Thyroid gland (tissue), 4 donors: Measurements from ENCODE around the gene NFATC2IP. TPM values are rescaled to one million over a fixed set of nuclear protein-coding genes. Genes with fewer than 3 reads are reported as not detected.

Experiments
- DNase-seq, 2 donors: peaks; one replicate each; pipeline ENCODE4 v3.0.0-alpha.2; 2019
- H3K27ac ChIP-seq, 3 donors: fragments of 200-600 bp; sonication (generic); 1 replicate in 2 of 3; 2 replicates in 1 of 3; pipeline ENCODE4 v1.5.1; 2016 to 2019; ENCODE audit warnings: mild to moderate bottlenecking in 1 of 3, moderate library complexity in 1 of 3
- H3K27me3 ChIP-seq: fragments of 200-600 bp; sonication (generic); one replicate; pipeline ENCODE4 v1.5.1; 2019
- H3K36me3 ChIP-seq, 2 donors: fragments of 200-600 bp; sonication (generic); one replicate each; pipeline ENCODE4 v1.5.1; 2016 to 2019
- H3K4me1 ChIP-seq, 2 donors: fragments of 200-600 bp; sonication (generic); one replicate each; pipeline ENCODE4 v1.5.1; 2017 to 2019
- H3K4me3 ChIP-seq, 3 donors: fragments of 200-600 bp; sonication (generic); replicated peaks in 1 of 3; 1 replicate in 2 of 3; 2 replicates in 1 of 3; pipeline ENCODE4 v1.5.1; 2016; ENCODE audit warnings: mild to moderate bottlenecking in 1 of 3
- H3K9me3 ChIP-seq: fragments of 200-600 bp; sonication (generic); one replicate; pipeline ENCODE4 v1.5.1; 2017
- POLR2A ChIP-seq, 2 donors: fragments of 450-650 bp; IDR thresholded peaks; one replicate each; pipeline ENCODE4 v1.6.1; 2017; ENCODE audit warnings: antibody characterized with exemption in 2 of 2, mild to moderate bottlenecking in 2 of 2, moderate library complexity in 1 of 2
- WGBS, 2 donors: methylation state at CpG; one replicate each; pipeline ENCODE4 v1.1.5; 2017; 5-methylcytosine and 5-hydroxymethylcytosine counted together
- intact Hi-C: fragments of 100-400 bp; cut with DNase I; formaldehyde crosslinking; loops from one replicate; pipeline ENCODE4 v1.15.1; 2023
- total RNA-seq, 4 donors: library from RNA; depleted of rRNA; stranded (reverse); fragments of >200 nt; gene quantifications; one replicate each; pipeline ENCODE4 v1.2.3, GENCODE V29; 2016
- TF ChIP-seq, protein P1 (sequence below), 6 experiments: fragments of 200-600 bp in 3 of 6; fragments of 450-650 bp in 3 of 6; sonication (generic) in 3 of 6; IDR thresholded peaks; one replicate each; pipeline ENCODE4 v1.5.1; 2016 to 2019; ENCODE audit warnings: antibody characterized with exemption in 6 of 6, mild to moderate bottlenecking in 2 of 6, inconsistent platforms in 1 of 6, moderate library complexity in 1 of 6

Gene NFATC2IP
- total RNA-seq, 4 donors from 2014 or later, result 20.5 to 33.6 (median 28.2) TPM

DNA sequence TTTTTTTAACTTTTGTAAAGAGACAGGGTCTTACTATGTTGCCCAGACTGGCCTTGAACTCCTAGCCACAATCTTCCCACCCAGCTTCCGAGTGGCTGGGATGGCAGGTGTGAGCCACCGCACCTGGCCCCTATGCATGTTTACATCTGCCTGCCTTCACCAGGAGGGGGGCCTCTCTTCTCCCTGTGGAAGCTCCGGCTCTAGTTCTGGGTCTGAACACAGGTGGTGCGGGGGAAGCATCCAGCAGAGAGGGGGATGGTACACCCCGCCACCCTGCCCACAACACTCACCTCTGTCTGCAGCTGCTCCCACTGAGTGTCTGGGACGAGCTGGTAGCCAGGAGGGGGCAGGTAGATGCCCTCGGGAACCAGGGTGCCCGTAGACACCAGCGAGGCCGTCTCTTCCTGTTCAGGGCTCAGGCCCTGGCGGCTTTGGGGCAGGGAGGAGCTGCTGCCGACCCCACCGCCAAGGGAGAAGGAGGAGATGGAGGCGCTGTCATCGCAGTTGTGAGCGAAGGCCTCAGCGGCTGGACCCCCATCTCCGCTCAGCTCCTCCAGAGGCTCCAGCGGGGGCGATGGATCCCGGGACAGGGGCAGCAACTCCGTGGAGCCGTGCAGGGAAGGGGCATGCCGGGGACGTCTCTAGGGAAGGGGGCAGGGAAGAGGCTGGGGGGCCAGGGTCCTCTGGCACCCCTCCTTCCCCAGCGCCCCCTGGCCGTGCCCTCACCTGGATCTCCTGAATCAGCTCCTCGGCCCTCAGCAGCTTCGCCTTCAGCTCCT is 36.6 kb upstream of the NFATC2IP start:
- TF ChIP-seq POLR2A (IDR thresholded peaks at IDR 0.05), result no peak
- TF ChIP-seq, protein P1, sequence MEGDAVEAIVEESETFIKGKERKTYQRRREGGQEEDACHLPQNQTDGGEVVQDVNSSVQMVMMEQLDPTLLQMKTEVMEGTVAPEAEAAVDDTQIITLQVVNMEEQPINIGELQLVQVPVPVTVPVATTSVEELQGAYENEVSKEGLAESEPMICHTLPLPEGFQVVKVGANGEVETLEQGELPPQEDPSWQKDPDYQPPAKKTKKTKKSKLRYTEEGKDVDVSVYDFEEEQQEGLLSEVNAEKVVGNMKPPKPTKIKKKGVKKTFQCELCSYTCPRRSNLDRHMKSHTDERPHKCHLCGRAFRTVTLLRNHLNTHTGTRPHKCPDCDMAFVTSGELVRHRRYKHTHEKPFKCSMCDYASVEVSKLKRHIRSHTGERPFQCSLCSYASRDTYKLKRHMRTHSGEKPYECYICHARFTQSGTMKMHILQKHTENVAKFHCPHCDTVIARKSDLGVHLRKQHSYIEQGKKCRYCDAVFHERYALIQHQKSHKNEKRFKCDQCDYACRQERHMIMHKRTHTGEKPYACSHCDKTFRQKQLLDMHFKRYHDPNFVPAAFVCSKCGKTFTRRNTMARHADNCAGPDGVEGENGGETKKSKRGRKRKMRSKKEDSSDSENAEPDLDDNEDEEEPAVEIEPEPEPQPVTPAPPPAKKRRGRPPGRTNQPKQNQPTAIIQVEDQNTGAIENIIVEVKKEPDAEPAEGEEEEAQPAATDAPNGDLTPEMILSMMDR (IDR thresholded peaks at IDR 0.05), result no peak
- Histone ChIP-seq H3K9me3 (no peaks in the 10 kb centered on the region), H3K36me3 (peaks cover 19 to 34% of the 10 kb centered on the region in 2 donors), H3K4me3 (no peak overlapping the region), H3K4me1 (no peaks in the 10 kb centered on the region), H3K27ac (no peak overlapping the region), H3K27me3 (no peaks in the 10 kb centered on the region)
- 95 to 96% methylated on average over 25 of the region's 29 CpGs for WGBS, 2 donors
- intact Hi-C loops, result no loop called here
- no peak for DNase-seq

DNA sequence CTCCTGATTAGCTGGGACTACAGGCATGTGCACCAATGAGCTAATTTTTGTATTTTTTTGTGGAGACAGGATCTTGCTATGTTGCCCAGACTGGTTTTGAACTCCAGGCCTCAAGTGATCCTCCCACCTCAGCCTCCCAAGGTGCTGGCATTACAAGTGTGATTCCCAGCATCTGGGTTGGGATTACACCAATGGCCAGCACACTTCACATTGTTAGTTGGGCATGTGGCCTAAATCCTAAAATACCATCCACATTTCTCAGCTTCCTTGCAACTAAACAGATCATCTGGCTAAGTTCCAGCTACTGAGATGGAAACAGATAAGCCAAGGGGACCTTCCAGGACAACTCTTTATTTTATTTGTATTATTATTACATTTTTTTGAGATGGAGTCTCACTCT is 35.6 kb upstream of the NFATC2IP start:
- no peak overlapping the region for H3K27ac ChIP-seq
- H3K9me3 ChIP-seq, result no peaks in the 10 kb centered on the region
- no peaks in the 10 kb centered on the region for H3K27me3 ChIP-seq
- no peak overlapping the region for H3K4me3 ChIP-seq
- intact Hi-C loops, result no loop called here
- TF ChIP-seq, protein P1 (IDR thresholded peaks at IDR 0.05), result no peak
- TF ChIP-seq POLR2A (IDR thresholded peaks at IDR 0.05), result no peak
- peaks cover 24 to 42% of the 10 kb centered on the region in 2 donors for H3K36me3 ChIP-seq
- H3K4me1 ChIP-seq, result no peaks in the 10 kb centered on the region
- no peak for DNase-seq

DNA sequence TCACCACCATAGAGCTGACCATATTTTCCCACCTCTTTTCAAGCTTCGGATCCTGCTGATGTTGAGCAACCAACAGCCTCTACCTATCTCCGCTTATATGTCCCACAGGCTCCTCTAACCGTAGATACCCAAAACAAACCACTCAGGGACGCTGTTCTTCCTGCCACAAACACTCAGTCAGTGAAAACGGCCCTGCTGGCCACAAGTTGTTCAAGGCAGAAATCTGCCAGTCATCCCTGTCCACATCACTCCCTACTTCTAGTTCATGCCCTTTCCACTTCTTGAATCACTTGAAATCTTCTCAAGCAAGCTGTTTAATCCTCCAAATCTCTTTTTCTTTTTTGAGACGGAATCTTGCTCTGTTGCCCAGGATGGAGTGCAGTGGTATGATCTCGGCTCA is 33.6 kb upstream of the NFATC2IP start:
- H3K4me1 ChIP-seq, result no peaks in the 10 kb centered on the region
- H3K36me3 ChIP-seq, result peaks cover 24 to 35% of the 10 kb centered on the region in 2 donors
- WGBS, 2 donors, result 92 to 93% methylated on average over 7 of the region's 7 CpGs
- no peak overlapping the region for H3K4me3 ChIP-seq
- no peak for DNase-seq
- no peaks in the 10 kb centered on the region for H3K9me3 ChIP-seq
- no peak overlapping the region for H3K27ac ChIP-seq
- H3K27me3 ChIP-seq, result no peaks in the 10 kb centered on the region
- intact Hi-C loops, result no loop called here
- no peak for TF ChIP-seq POLR2A (IDR thresholded peaks at IDR 0.05)
- TF ChIP-seq, protein P1 (IDR thresholded peaks at IDR 0.05), result no peak

DNA sequence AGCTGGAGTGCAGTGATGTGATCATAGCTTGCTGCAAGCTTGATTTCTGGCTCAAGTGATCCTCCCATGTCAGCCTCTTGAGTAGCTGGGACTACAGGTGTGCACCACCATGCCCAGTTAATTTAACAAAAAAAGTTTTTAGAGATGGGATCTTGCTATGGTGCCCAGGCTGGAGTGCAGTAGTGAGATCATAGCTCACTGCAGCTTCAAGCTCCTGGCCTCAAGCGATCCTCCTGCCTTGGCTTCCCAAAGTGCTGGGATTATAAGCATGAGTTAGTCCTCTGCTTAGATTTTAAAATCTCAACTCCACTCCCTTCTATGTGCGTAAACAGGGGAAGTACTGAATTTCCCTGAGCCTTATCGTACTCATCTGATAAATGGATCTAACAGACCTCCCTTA is 32.0 kb upstream of the NFATC2IP start:
- H3K4me3 ChIP-seq, result no peak overlapping the region
- no peak for DNase-seq
- no peak overlapping the region for H3K27ac ChIP-seq
- peaks cover 24 to 35% of the 10 kb centered on the region in 2 donors for H3K36me3 ChIP-seq
- no peaks in the 10 kb centered on the region for H3K9me3 ChIP-seq
- peaks cover 0 to 2% of the 10 kb centered on the region in 2 donors for H3K4me1 ChIP-seq
- WGBS, 2 donors, result 96 to 100% methylated on average over 3 of the region's 3 CpGs
- H3K27me3 ChIP-seq, result no peaks in the 10 kb centered on the region
- intact Hi-C loops, result no loop called here
- TF ChIP-seq, protein P1 (IDR thresholded peaks at IDR 0.05), result no peak
- no peak for TF ChIP-seq POLR2A (IDR thresholded peaks at IDR 0.05)

DNA sequence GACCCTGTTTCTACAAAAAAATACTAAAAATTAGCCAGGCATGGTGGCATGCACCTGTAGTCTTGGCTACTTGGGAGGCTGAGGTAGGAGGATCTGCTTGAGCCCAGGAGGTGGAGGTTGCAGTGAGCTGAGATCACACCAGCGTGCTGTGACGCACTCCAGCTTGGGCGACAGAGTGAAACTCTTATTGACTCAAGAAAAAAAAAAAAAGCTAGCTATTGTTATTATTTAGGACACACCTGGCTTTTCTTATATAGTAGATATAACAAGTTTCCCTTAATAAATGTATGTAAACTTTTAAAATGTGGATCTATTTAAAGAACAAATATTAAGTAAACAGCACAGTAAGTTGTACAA is 27.5 kb upstream of the NFATC2IP start:
- Histone ChIP-seq H3K9me3 (no peaks in the 10 kb centered on the region), H3K36me3 (peaks cover 6 to 17% of the 10 kb centered on the region in 2 donors), H3K27me3 (no peaks in the 10 kb centered on the region), H3K4me3 (no peak overlapping the region), H3K4me1 (peaks cover 8 to 11% of the 10 kb centered on the region in 2 donors), H3K27ac (no peak overlapping the region)
- no peak for DNase-seq
- no peak for TF ChIP-seq POLR2A (IDR thresholded peaks at IDR 0.05)
- TF ChIP-seq, protein P1 (IDR thresholded peaks at IDR 0.05), result no peak
- intact Hi-C loops, result no loop called here
- WGBS, 2 donors, result 91 to 95% methylated on average over 3 of the region's 3 CpGs
